Measurements from ENCODE around the gene TERF2IP. TPM values are rescaled to one million over a fixed set of nuclear protein-coding genes. Genes with fewer than 3 reads are reported as not detected.

TERF2IP gene
- total RNA-seq, 1 experiment from 2014 or later: 16.9 TPM

- no peak for TF ChIP-seq EZH2 (IDR thresholded peaks at IDR 0.05; ENCODE audit: low read depth)
- TF ChIP-seq, protein P1, sequence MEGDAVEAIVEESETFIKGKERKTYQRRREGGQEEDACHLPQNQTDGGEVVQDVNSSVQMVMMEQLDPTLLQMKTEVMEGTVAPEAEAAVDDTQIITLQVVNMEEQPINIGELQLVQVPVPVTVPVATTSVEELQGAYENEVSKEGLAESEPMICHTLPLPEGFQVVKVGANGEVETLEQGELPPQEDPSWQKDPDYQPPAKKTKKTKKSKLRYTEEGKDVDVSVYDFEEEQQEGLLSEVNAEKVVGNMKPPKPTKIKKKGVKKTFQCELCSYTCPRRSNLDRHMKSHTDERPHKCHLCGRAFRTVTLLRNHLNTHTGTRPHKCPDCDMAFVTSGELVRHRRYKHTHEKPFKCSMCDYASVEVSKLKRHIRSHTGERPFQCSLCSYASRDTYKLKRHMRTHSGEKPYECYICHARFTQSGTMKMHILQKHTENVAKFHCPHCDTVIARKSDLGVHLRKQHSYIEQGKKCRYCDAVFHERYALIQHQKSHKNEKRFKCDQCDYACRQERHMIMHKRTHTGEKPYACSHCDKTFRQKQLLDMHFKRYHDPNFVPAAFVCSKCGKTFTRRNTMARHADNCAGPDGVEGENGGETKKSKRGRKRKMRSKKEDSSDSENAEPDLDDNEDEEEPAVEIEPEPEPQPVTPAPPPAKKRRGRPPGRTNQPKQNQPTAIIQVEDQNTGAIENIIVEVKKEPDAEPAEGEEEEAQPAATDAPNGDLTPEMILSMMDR (conservative IDR thresholded peaks at IDR 0.05): no peak
- H3K27ac ChIP-seq: no peak overlapping the region
- no TSS peak for BruUV-seq (replicated peaks)
Observed at GRCh38 chr16:75618780-75619179, 28.8 kb upstream of the TERF2IP start.

DNA sequence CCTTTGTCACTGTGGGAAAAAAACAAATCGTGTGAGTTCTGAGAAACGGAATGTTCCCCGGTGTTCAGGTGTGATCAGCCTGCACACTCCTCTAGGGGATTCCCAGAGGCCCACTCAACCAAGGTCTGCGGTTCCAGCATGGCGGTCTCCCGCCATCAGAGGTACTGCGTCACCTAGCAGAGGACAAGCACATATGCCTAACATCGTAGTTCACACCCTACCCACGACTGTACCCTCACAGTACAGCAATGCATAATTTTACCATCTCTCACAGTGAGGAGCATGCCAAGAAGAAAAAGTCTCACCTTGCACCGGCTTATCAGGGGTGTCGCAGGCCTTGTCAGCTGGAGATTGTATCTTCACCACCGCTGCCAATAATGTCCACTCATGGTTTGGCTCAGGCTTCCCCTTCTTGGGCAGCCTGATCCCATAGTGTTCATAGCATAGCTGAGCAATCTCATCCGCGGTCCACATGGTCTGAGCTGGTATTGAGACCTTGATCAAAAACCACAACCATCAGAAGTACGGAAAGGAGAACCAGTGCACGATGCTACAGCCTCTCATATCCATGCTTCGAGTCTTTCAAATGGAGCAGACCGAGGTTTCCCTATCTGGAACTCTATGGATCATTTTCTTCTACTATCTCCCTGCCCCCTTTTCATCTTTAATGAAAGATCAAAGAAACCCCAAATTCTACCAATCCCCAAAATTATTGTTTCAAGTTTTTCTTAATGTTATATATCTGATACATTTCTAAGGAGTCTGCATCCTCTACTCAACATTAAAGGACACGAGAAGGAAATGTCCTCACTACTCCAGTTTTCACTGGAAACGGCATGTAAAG, 27.0 kb upstream of the TERF2IP start:
- 0 out of 2 replicates have a peak overlapping the region, but pooled peaks have one; percentile 96 for H3K4me2 ChIP-seq
- no peaks in the 10 kb centered on the region; the same call in 1 of the 2 replicates for H4K20me1 ChIP-seq (ENCODE audit: insufficient read depth)
- no peak for DNase-seq
- intact Hi-C loops (cut with micrococcal nuclease; ENCODE audit: unreplicated experiment): no loop called here
- TF ChIP-seq, protein P1 (conservative IDR thresholded peaks at IDR 0.05): no peak
- no peak for TF ChIP-seq EZH2 (IDR thresholded peaks at IDR 0.05; ENCODE audit: low read depth)
- H3K36me3 ChIP-seq (ENCODE audit: low read depth): no peaks in the 10 kb centered on the region; the same call in 1 of the 2 replicates
- H3K79me2 ChIP-seq (ENCODE audit: low read depth): peaks cover 16% of the 10 kb centered on the region
- peaks cover 21% of the 10 kb centered on the region for H3F3A ChIP-seq (ENCODE audit: insufficient read depth, low read depth)
- peaks cover 17% of the 10 kb centered on the region for H3K4me1 ChIP-seq (replicated peaks; ENCODE audit: insufficient read depth)
- H3K4me3 ChIP-seq: no peak overlapping the region
- no TSS peak for BruUV-seq (replicated peaks)
- H3K9me3 ChIP-seq (ENCODE audit: insufficient read depth, low read depth): no peaks in the 10 kb centered on the region
- H3K9me2 ChIP-seq (ENCODE audit: insufficient read depth): no peaks in the 10 kb centered on the region
- CTCF ChIA-PET: interaction anchor here (0.5 to 0.7 kb wide), 3 partner anchors 76 to 1943 kb away, joined by 3 to 5 read pairs (median 3); no protein-coding TSS in a partner anchor
- POLR2A ChIA-PET (ENCODE audit: unreplicated experiment): interaction anchor here (0.6 to 1.4 kb wide), 2 partner anchors 11 to 137 kb away, joined by 8 to 10 read pairs; no protein-coding TSS in a partner anchor
- no peaks in the 10 kb centered on the region for H3K27me3 ChIP-seq (ENCODE audit: insufficient read depth, low read depth)
- no peak overlapping the region for H2AFZ ChIP-seq
- H3K27ac ChIP-seq: no peak overlapping the region

More at GRCh38 chr16:75618780-75619179, 28.8 kb upstream of the TERF2IP start:
- Histone ChIP-seq H3K9me2 (ENCODE audit: insufficient read depth) (no peaks in the 10 kb centered on the region), H3K4me3 (no peak overlapping the region), H3K36me3 (ENCODE audit: low read depth) (peaks cover 6% of the 10 kb centered on the region; the same call in 1 of the 2 replicates), H3K4me1 (replicated peaks; ENCODE audit: insufficient read depth) (peaks cover 12% of the 10 kb centered on the region), H3K9me3 (ENCODE audit: insufficient read depth, low read depth) (no peaks in the 10 kb centered on the region), H3K4me2 (no peak overlapping the region), H2AFZ (no peak overlapping the region), H4K20me1 (ENCODE audit: insufficient read depth) (no peaks in the 10 kb centered on the region; the same call in 1 of the 2 replicates), H3K27me3 (ENCODE audit: insufficient read depth, low read depth) (no peaks in the 10 kb centered on the region), H3F3A (ENCODE audit: insufficient read depth, low read depth) (peaks cover 7% of the 10 kb centered on the region; the same call in 1 of the 2 replicates), H3K79me2 (ENCODE audit: low read depth) (peaks cover 16% of the 10 kb centered on the region)
- POLR2A ChIA-PET (ENCODE audit: unreplicated experiment): no interaction called here
- DNase-seq: no peak
- intact Hi-C loops (cut with micrococcal nuclease; ENCODE audit: unreplicated experiment): no loop called here
- CTCF ChIA-PET: no interaction called here

DNA sequence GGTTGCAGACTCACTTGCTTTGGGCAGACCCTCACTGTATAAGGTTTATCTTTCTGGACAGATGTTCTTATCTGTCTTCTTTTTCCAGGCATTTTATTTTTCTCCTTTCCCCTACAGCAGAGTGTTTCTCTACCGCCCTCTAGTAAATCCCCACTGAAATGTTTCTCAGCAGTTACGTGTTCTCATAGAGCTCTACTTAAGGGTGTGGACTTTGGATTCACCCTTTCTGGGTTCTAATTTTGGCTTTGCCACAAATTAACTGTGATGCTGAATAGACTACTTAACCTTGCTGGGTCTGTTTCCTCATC, 26.4 kb upstream of the TERF2IP start:
- no TSS peak for BruUV-seq (replicated peaks)
- Histone ChIP-seq H3K9me2 (ENCODE audit: insufficient read depth) (no peaks in the 10 kb centered on the region), H3F3A (ENCODE audit: insufficient read depth, low read depth) (peaks cover 27% of the 10 kb centered on the region), H3K4me3 (no peak overlapping the region), H3K36me3 (ENCODE audit: low read depth) (no peaks in the 10 kb centered on the region; the same call in 1 of the 2 replicates), H3K9me3 (ENCODE audit: insufficient read depth, low read depth) (no peaks in the 10 kb centered on the region), H4K20me1 (ENCODE audit: insufficient read depth) (no peaks in the 10 kb centered on the region; the same call in 1 of the 2 replicates), H3K79me2 (ENCODE audit: low read depth) (peaks cover 16% of the 10 kb centered on the region), H3K27ac (no peak overlapping the region), H3K27me3 (ENCODE audit: insufficient read depth, low read depth) (no peaks in the 10 kb centered on the region), H3K4me2 (peak overlapping the region; percentile 96; the same call in 1 of the 2 replicates), H3K4me1 (replicated peaks; ENCODE audit: insufficient read depth) (peaks cover 17% of the 10 kb centered on the region), H2AFZ (no peak overlapping the region)
- CTCF ChIA-PET: interaction anchor here (0.5 to 0.7 kb wide), 4 partner anchors 77 to 366 kb away, joined by 3 to 11 read pairs (median 3); no protein-coding TSS in a partner anchor
- TF ChIP-seq, protein P1 (conservative IDR thresholded peaks at IDR 0.05): peak; percentile 45; the same call in 1 of the 2 replicates
- TF ChIP-seq EZH2 (IDR thresholded peaks at IDR 0.05; ENCODE audit: low read depth): no peak
- no peak for DNase-seq
- POLR2A ChIA-PET (ENCODE audit: unreplicated experiment): interaction anchor here (0.6 kb wide), 1 partner anchor 138 kb away, joined by 10 read pairs; no protein-coding TSS in a partner anchor
- intact Hi-C loops (cut with micrococcal nuclease; ENCODE audit: unreplicated experiment): no loop called here
